Measurements from ENCODE around the gene PSEN1. TPM values are rescaled to one million over a fixed set of nuclear protein-coding genes. Genes with fewer than 3 reads are reported as not detected.

PSEN1 gene
- total RNA-seq, 1 donor from 2014 or later = 20.5 TPM

DNA sequence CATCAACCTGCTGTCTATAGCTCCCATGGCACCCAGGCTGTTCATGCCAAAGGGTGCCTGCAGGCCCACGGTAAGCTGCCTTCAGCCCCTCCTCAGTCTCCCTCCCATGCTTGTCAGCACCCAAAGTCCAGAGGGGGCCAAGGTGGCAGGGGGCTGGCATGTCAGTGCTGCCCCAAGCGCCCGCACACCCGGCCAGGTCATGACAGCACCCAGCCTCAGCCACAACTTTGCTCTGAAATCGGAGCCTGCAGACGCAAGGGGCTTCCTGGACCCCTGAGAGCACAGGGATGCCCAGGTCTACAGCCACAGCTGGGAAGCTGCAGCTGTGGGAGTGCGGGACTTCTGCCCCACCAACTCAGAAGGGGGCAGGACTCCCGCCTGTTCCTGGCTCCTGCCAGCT lies 72.5 kb downstream of the PSEN1 start:
- intact Hi-C loops (cut with DNase I) = no loop called here
- DNase-seq (ENCODE audit: low spot score) = no peak

DNA sequence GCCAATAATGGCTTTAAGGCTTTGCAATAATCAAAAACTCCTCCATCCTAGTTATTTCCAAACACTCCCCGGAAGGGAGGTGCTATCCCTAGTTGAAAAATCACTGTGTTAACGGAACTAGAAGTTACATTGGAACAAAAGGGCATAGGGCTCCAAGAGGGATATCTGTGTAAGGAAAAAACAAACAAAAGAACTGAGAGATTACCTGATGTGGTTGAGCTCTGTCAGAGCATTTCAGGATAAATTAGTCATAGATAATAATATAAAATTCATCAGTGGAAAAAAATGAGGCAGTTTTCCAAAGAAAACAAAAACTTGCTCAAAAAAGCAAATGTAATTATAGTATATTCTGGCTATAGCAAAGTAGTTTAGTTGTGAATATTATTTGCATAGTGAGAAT lies 73.6 kb downstream of the PSEN1 start:
- DNase-seq (ENCODE audit: low spot score) = no peak
- intact Hi-C loops (cut with DNase I) = no loop called here

DNA sequence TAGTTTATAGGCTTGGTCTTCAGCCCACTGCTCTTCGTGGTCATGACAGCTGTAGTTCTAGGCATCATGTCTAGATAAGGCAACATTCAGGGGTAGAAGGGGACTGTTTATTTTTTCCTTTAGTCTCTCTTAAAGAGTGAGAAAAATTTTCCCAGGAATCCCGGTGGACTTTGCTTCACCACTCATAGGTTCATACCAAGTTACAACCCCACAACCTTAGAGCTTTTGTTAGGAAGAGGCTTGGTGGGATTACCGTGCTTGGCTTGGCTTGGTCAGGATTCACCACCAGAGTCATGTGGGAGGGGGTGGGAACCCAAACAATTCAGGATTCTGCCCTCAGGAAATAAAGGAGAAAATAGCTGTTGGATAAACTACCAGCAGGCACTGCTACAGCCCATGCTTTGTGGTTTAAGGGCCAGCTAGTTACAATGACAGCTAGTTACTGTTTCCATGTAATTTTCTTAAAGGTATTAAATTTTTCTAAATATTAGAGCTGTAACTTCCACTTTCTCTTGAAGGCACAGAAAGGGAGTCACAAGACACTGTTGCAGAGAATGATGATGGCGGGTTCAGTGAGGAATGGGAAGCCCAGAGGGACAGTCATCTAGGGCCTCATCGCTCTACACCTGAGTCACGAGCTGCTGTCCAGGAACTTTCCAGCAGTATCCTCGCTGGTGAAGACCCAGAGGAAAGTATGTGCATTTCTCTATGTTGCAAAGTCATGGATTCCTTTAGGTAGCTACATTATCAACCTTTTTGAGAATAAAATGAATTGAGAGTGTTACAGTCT lies 75.1 kb downstream of the PSEN1 start:
- no peak for DNase-seq (ENCODE audit: low spot score)
- intact Hi-C loops (cut with DNase I) = no loop called here

DNA sequence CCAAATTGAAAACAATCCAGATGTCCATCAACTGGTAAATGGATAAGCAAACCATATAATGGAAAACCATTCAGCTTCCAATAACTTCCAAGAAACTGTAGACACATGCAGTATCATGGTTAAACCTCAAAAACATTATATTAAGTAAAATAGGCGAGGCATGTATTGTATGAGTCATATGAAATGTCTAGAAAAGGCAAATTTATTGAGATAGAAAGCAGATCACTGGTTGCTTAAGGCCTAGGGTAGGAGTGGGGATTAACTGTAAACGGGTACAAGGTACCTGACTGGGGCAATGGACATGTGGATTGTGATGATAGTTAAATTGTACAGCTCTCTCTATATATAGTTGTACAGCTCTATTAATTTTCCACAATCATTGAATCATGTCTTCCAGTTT lies 79.7 kb downstream of the PSEN1 start:
- DNase-seq (ENCODE audit: low spot score) = no peak
- intact Hi-C loops (cut with DNase I) = no loop called here

DNA sequence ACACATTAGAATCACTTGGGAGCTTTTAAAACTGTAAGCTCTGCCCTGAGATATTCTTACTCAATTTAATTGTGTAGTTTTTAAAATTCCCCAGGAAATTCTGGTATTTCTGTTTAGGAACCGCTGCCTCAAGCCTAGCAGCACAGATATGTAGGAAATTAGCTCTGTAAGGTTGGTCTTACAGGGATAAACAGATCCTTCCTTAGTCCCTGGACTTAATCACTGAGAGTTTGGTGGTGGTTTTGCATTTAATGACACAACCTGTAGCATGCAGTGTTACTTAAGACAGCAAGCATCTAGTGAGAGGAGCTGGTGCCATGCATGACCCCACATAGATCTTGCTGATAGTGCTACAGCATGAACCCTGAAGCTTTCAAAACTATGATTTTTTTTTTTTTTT lies 81.1 kb downstream of the PSEN1 start:
- intact Hi-C loops (cut with DNase I) = no loop called here

DNA sequence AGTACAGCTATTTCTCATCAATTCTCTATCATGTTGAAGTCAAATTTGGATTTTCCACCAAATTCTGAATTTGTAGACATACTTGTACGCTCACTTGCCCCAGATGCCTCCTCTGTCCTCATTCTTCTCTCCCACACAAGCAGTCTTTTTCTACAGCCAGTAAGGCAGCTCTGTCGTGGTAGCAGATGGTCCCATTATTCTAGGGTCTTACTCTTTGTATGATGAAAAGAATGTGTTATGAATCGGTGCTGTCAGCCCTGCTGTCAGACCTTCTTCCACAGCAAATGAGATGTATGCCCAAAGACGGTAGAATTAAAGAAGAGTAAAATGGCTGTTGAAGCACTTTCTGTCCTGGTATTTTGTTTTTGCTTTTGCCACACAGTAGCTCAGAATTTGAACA lies 83.8 kb downstream of the PSEN1 start:
- intact Hi-C loops (cut with DNase I) = no loop called here
- DNase-seq (ENCODE audit: low spot score) = no peak

More for the DNA sequence above, 81.1 kb downstream of the PSEN1 start:
- no peak for DNase-seq (ENCODE audit: low spot score)

DNA sequence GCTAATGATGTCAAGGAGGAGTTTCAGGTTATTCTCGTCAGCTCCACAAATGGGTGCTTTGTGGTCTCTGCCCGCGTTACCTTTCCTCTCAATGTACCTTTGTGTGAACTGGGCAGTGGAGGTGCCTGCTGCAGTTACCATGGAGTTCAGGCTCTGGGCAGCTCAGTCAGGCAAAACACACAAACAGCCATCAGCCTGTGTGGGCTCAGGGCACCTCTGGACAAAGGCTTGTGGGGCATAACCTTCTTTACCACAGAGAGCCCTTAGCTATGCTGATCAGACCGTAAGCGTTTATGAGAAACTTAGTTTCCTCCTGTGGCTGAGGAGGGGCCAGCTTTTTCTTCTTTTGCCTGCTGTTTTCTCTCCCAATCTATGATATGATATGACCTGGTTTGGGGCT lies 84.3 kb downstream of the PSEN1 start:
- intact Hi-C loops (cut with DNase I) = no loop called here
- no peak for DNase-seq (ENCODE audit: low spot score)

DNA sequence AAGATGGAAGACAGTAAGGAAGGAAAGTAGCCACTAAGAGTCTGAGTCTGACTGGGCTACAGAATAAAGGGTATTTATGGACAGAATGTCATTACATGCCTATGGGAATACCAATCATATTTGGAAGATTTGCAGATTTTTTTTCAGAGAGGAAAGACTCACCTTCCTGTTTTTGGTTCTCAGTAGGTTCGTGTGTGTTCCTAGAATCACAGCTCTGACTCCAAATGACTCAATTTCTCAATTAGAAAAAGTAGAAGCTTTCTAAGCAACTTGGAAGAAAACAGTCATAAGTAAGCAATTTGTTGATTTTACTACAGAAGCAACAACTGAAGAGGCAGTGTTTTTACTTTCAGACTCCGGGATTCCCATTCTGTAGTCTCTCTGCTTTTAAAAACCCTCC lies 85.6 kb downstream of the PSEN1 start:
- intact Hi-C loops (cut with DNase I) = no loop called here
- no peak for DNase-seq (ENCODE audit: low spot score)

DNA sequence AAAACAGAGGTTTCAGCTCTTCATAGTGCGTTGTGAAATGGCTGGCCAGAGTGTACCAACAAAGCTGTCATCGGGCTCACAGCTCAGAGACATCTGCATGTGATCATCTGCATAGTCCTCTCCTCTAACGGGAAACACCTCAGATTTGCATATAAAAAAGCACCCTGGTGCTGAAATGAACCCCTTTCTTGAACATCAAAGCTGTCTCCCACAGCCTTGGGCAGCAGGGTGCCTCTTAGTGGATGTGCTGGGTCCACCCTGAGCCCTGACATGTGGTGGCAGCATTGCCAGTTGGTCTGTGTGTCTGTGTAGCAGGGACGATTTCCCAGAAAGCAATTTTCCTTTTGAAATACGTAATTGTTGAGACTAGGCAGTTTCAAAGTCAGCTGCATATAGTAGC lies 86.7 kb downstream of the PSEN1 start:
- no peak for DNase-seq (ENCODE audit: low spot score)
- intact Hi-C loops (cut with DNase I) = no loop called here

DNA sequence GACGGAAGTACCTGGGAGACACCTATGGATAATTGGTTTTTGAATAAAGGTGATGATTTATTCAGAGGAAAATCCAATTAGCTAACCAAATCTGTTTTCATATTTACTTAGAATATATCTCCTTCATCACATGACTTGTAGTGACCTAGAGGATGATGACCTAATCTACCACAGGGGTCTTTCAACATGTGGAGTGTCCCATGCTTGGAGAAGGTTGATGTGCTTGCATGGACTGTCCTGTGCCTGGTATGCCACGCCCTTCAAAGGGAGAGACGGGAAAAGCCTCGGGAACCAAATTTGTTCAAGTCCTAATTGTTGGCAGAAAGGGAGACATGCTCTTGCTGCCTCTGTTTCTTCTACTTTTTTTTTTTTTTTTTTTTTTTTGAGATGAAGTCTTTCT lies 89.2 kb downstream of the PSEN1 start:
- intact Hi-C loops (cut with DNase I) = no loop called here
- DNase-seq (ENCODE audit: low spot score) = no peak

DNA sequence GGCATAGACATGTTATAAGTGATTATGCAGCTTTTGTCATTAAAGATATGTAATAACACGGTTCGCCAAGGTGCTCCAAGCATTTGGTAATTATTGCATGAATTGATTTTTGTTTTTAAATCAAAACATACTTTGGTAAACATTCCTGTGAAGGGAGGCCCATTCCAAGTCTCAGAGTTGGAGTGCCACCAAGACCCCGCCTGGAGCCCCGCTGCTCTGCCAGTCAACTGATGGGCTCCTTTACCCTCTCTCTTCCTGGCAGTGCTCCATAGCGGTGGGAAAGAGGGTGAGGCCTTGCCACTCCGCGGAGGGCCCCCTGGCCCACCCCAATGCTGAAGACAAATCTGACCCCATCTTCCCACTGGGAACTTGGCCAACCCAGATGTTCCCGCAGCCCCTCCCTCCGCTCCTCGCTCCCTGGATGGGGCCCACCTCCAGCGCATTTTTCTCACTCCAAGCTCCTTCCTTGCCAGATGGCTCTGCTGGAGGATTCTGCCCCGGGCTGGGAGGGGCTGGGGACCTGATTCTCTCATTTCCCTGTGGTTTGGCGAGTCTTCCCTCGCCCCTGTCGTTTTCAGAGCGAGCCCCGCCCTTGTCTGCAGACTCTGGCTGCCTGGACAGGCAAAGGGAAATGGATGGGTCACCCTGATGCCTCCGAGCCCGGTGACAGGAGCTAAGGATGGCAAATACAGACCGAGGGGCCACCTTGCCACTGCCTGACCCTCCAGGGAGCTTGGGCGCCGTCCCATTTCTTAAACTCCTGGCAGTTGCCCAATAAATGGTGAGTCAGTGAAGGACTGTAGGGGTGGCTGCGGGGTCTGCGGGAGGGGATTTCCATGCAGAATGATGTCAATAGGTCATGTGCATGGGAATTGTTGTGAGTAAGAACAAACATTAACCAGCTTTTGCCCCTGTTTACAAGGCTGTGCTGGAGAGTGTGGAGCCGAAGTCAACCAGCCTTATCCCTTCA lies 91.8 kb downstream of the PSEN1 start:
- DNase-seq (ENCODE audit: low spot score) = peak; percentile 83
- intact Hi-C loops (cut with DNase I) = no loop called here

DNA sequence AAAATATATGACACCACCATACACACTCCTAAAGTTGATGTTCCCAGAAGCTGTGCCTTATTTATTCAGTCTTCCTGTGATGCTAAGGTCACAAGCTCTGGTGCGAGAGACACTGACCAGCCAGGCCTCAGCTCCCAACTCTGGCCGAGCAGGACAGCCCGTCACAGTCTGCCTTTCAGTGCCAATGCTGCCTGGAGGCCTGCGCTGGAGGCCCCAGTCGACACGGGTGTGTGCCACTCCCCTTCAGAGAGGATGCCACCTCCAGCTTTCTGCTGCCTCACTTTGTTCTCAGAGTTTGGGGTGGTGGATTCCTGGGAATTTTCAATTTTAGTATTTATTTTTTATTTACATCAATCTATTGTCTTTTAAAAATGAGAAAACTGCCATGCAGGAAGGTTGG lies 93.7 kb downstream of the PSEN1 start:
- intact Hi-C loops (cut with DNase I) = no loop called here
- DNase-seq (ENCODE audit: low spot score) = no peak

DNA sequence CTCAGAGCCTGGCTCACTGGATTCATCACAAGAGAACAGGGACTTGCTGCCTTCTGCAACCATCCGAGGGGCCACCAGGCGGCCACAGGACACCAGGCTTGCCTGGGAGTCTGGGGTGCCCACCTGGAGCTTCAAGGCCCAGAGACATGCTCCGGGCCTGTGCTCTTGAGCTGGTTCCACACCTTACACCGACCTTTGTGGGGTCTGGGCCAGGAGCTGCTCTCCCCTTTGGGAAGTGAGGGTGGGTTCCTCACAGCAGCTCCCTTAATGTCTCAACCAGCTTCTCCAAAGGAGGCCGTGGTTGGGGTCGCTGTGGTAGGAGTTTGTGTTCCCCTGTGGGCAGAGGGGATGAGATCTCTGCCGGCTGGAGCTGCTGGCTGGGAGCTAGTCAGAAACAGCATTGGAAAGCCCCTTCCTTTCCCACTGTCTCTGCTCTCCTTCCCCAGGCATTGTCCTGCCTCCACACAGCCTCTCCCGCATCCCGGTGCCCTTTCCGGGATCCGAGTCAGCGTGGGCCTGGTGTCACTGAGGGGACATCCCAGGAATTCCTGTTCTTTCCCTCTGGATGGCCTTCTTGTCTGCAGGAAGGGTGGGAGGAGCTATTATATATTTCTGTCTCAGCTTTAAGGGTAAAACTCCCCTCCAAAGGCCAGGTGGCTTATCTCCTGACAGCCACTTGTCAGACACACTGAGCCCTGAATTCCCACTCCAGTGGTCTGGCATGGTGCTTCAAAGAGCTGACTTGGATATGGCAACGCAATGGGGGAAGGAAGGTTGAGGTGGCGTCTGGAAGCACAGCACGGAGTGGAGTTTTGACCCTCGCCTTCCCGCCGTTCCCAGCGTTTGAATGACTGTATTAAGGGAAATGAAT lies 95.9 kb downstream of the PSEN1 start:
- DNase-seq (ENCODE audit: low spot score) = no peak
- intact Hi-C loops (cut with DNase I) = no loop called here

DNA sequence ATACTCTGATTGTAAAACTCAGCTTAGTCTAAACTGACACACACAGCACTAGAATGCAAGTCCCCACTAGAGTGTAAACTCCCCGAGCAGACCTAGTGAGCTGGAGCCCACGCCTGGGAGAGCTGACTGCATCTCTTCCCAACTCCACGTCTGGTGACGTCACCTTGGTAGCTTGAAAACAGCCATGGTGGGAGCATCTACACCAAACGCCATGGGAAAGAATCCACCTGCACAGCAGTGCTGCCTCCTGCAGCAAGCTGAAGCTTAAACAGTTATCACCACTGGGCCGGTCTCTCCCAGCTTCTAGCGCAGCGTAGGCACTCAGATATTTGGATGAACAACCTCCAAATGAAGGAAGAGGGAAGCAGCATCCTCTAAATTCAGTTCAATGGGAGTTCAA lies 96.7 kb downstream of the PSEN1 start:
- intact Hi-C loops (cut with DNase I) = no loop called here
- DNase-seq (ENCODE audit: low spot score) = no peak

DNA sequence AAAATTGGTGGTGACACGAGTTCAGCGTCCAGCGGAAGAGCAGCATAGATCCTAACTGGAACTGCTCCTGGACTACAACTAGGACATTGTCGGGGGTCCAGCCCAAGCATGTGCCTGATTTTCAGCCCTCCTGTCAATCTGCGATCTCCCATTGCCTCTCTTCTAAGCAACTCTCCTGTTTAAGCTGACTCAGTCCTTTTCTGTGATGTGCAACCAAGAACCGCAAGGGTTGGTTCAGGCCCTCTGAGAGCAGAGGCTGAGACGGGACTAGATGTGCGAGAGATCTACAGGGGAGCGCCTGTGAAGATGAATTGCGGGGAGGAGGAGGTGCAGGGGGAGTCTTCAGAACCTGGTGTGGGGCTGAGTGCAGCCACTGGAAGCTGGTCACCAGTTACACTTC lies 97.3 kb downstream of the PSEN1 start:
- DNase-seq (ENCODE audit: low spot score) = no peak
- intact Hi-C loops (cut with DNase I) = no loop called here

DNA sequence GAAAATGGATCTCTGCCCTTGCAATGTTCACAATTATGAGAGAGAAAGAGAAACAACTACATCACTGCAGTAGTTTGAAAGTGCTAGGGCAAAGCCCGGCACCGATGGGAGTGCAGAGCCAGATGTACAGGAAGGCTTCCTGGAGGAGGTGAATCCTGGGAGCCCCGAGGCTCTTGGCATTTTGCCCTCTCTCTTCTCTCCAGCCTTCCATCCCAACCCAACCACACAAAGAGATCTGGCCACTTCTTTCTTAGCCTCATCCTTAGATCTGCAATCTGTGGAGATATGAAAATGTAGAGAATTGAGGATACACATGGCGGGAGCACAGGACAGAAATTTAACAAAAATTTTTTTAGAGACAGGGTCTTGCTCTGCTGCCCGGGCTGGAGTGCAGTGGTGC lies 97.7 kb downstream of the PSEN1 start:
- no peak for DNase-seq (ENCODE audit: low spot score)

DNA sequence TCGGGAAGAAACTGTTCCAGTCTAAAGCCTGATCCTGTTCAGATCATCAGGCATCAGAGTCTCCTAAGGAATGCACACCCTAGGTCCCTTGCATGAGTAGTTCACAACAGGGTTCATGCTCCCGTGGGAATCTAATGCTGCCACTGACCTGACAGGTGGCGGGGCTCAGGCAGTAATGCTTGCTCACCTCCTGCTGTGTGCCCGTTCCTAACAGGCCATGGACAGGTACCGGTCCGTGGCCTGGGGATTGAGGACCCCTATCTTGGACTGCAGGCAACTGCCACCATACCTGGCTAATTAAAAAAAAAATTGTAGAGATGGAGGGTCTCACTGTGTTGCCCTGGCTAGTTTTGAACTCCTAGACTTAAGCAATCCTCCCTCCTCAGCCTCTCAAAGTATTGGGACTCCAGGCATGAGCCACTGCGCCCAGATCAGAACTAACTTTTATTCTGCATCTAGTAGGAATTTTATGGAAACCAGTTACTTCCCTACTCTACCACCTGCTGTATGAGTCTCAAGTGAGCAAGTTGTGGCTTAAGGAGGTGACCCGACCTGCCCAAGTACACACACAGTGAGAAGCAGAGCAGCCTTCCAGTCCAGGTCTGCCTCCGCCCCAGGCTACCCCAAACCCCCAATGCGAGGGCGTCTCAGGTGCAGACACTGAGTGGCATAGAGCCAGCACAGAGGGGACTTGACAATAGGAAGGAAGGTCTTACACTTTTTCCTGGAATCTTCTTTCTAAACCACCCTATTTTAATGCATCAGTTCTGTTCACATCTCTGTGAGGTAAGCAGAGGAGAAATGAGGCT lies 98.5 kb downstream of the PSEN1 start:
- intact Hi-C loops (cut with DNase I) = no loop called here
- no peak for DNase-seq (ENCODE audit: low spot score)

More for the DNA sequence above, 97.7 kb downstream of the PSEN1 start:
- intact Hi-C loops (cut with DNase I) = no loop called here

DNA sequence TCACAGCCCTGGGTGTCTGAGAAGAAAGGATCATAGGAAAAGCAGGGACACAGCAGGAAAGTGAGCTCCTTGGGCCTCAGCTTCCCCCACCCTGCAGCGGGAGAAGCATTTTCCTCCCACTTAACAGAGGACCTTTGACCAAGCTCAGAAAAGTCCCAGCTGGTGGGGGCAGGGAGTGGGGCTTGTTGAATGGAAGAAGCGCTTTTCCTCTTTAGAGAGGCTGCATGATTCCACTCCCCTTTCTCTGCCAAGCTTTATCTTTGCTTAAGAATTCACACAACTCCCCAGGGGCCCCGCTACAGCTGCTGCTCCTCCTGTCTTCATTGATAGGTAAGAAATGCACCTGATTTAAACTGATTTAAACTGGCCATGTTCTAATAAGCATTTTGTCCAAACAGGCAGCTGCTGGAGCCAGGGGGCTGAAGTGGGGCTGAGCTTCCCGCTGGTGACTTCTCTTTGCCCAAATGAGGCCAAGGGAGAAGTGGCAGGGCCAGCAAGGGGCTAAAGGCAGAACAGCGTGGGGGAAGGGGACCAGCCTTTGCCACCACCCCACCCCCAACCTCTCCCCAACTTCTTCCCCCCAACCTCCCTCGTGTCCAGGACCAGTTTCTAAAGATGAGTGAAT lies 99.3 kb downstream of the PSEN1 start:
- DNase-seq (ENCODE audit: low spot score) = no peak
- intact Hi-C loops (cut with DNase I) = no loop called here

DNA sequence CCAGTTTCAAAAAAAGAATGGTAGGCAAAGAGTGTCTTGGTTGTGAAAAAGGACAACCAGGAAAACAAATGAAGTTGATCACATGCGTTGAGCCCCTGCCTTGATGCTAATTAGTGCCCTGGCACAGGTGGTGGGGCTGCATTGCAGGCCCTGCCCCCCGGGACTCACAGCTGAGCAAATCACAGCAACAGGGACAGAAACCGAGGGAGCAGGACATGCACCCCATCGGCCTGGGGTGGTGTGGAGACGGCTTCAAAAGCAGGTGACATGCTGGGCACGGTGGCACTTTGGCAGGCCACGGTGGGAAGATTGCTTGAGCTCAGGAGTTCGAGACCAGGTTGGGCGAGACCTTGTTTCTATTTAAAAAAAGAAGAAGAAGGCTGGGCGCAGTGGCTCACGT lies 99.8 kb downstream of the PSEN1 start:
- no peak for DNase-seq (ENCODE audit: low spot score)
- intact Hi-C loops (cut with DNase I) = no loop called here
